IMR-90 (cell line): Measurements from ENCODE around the gene KLF16. TPM values are rescaled to one million over a fixed set of nuclear protein-coding genes. Genes with fewer than 3 reads are reported as not detected.

Experiments
- ATAC-seq: fragments of 200-7000 bp; cut with Tn5 transposase; 2 replicates; pipeline ENCODE4 v1.9.1; 2020; ENCODE audit warnings: low read depth, mild to moderate bottlenecking, moderate library complexity
- BruUV-seq: library from RNA; stranded (reverse); fragments of 400-500 nt; replicated peaks from 2 replicates; lab custom pipeline; 2021; lab: Mats Ljungman, UMichigan
- CTCF ChIA-PET: fragments of 300-600 bp; formaldehyde crosslinking; extraction: SDS; loops from one replicate; lab custom pipeline; 2021; ENCODE audit warnings: antibody characterized with exemption; lab: Yijun Ruan, JAX
- POLR2A ChIA-PET: fragments of 300-600 bp; sonication (Branson Sonifier 250); formaldehyde crosslinking; loops from one replicate; lab custom pipeline; 2022; ENCODE audit warnings: antibody characterized with exemption; ENCODE audit not compliant: unreplicated experiment; lab: Charles Lee
- DNase-seq: peaks from one replicate; pipeline ENCODE4 v3.0.0; 2013
- H2AFZ ChIP-seq: replicated peaks from 2 replicates; pipeline ENCODE3; 2013; ENCODE audit warnings: low read length, mild to moderate bottlenecking; ENCODE audit not compliant: poor library complexity
- H2AK5ac ChIP-seq: 2 replicates; pipeline ENCODE4 v1.6.1; 2013; ENCODE audit warnings: low read depth, low read length, inconsistent platforms
- H2AK9ac ChIP-seq: replicated peaks from 2 replicates; pipeline ENCODE3; 2013; ENCODE audit warnings: mild to moderate bottlenecking, low read depth, low read length, moderate library complexity; ENCODE audit not compliant: poor library complexity
- H2BK120ac ChIP-seq: 2 replicates; pipeline ENCODE4 v1.6.1; 2013; ENCODE audit warnings: low read depth, low read length, inconsistent platforms
- H2BK15ac ChIP-seq: 3 replicates; pipeline ENCODE4 v1.6.1; 2013; ENCODE audit warnings: low read depth, low read length, inconsistent platforms
- H2BK20ac ChIP-seq: 2 replicates; pipeline ENCODE4 v1.6.1; 2013; ENCODE audit warnings: low read depth, mild to moderate bottlenecking, inconsistent platforms, low read length, moderate library complexity
- H2BK5ac ChIP-seq: 2 replicates; pipeline ENCODE4 v1.6.1; 2013; ENCODE audit warnings: mild to moderate bottlenecking, low read depth, low read length, inconsistent platforms; ENCODE audit not compliant: poor library complexity, severe bottlenecking
- H3K14ac ChIP-seq: replicated peaks from 2 replicates; pipeline ENCODE4 v1.6.1; 2013; ENCODE audit warnings: low read depth, low read length, inconsistent platforms
- H3K18ac ChIP-seq: 2 replicates; pipeline ENCODE4 v1.6.1; 2013; ENCODE audit warnings: low read depth, low read length, control low read depth
- H3K23ac ChIP-seq: 2 replicates; pipeline ENCODE4 v1.6.1; 2013; ENCODE audit warnings: low read depth, low read length, inconsistent platforms
- H3K27ac ChIP-seq: 2 replicates; pipeline ENCODE4 v1.5.1; 2013; ENCODE audit warnings: mild to moderate bottlenecking, control low read depth, low read length; ENCODE audit not compliant: insufficient read depth
- H3K27me3 ChIP-seq: 2 replicates; pipeline ENCODE4 v1.6.1; 2013; ENCODE audit warnings: low read length; ENCODE audit not compliant: control insufficient read depth, insufficient read depth
- H3K36me3 ChIP-seq: 2 replicates; pipeline ENCODE4 v1.6.1; 2013; ENCODE audit warnings: low read length, mixed read lengths; ENCODE audit not compliant: control insufficient read depth, insufficient read depth
- H3K4ac ChIP-seq: 2 replicates; pipeline ENCODE4 v1.6.1; 2013; ENCODE audit warnings: low read depth, low read length, inconsistent platforms
- H3K4me1 ChIP-seq: 2 replicates; pipeline ENCODE4 v1.6.1; 2013; ENCODE audit warnings: low read length, mixed read lengths; ENCODE audit not compliant: control insufficient read depth, insufficient read depth
- H3K4me2 ChIP-seq: 2 replicates; pipeline ENCODE4 v1.6.1; 2013; ENCODE audit warnings: low read depth, mild to moderate bottlenecking, control low read depth, low read length, moderate library complexity
- H3K4me3 ChIP-seq: 2 replicates; pipeline ENCODE4 v1.5.1; 2013; ENCODE audit warnings: low read depth, mild to moderate bottlenecking, control low read depth, low read length, moderate library complexity; ENCODE audit not compliant: insufficient read depth
- H3K56ac ChIP-seq: 2 replicates; pipeline ENCODE4 v1.6.1; 2013; ENCODE audit warnings: low read length, inconsistent platforms; ENCODE audit not compliant: insufficient read depth; ENCODE audit errors: extremely low read depth
- H3K79me1 ChIP-seq, 2 experiments: 2 replicates each; pipeline ENCODE4 v1.6.1; 2013; ENCODE audit warnings: low read length in 2 of 2, inconsistent platforms in 1 of 2, low read depth in 1 of 2
- H3K9ac ChIP-seq: 2 replicates; pipeline ENCODE4 v1.6.1; 2013; ENCODE audit warnings: low read depth, low read length, control low read depth
- H3K9me1 ChIP-seq: 2 replicates; pipeline ENCODE4 v1.6.1; 2013; ENCODE audit warnings: low read length, inconsistent platforms; ENCODE audit not compliant: insufficient read depth
- H3K9me3 ChIP-seq: 2 replicates; pipeline ENCODE4 v1.6.1; 2013; ENCODE audit warnings: low read length; ENCODE audit not compliant: control insufficient read depth, insufficient read depth
- H4K20me1 ChIP-seq: 2 replicates; pipeline ENCODE4 v1.6.1; 2013; ENCODE audit warnings: low read length, inconsistent platforms; ENCODE audit not compliant: insufficient read depth
- H4K5ac ChIP-seq: 2 replicates; pipeline ENCODE4 v1.6.1; 2013; ENCODE audit warnings: mild to moderate bottlenecking, low read depth, low read length, control low read depth
- H4K8ac ChIP-seq, 2 experiments: 2 replicates each; pipeline ENCODE4 v1.6.1; 2013; ENCODE audit warnings: low read depth in 2 of 2, low read length in 2 of 2, control low read depth in 1 of 2, inconsistent platforms in 1 of 2
- H4K91ac ChIP-seq: 2 replicates; pipeline ENCODE4 v1.6.1; 2013; ENCODE audit warnings: low read depth, low read length, inconsistent platforms; ENCODE audit not compliant: insufficient read depth
- BHLHE40 ChIP-seq: fragments of 150-350 bp; IDR thresholded peaks from 2 replicates; pipeline ENCODE4 v1.6.1; 2016; ENCODE audit warnings: mild to moderate bottlenecking, low read depth, low read length
- CEBPB ChIP-seq: IDR thresholded peaks from 2 replicates; pipeline ENCODE4 v1.6.1; 2012; ENCODE audit warnings: low read depth, low read length, improper control_type of control experiment
- CHD1 ChIP-seq: IDR thresholded peaks from 2 replicates; pipeline ENCODE4 v1.6.1; 2012; ENCODE audit warnings: low read depth, low read length, improper control_type of control experiment
- FOS ChIP-seq: fragments of 150-350 bp; IDR thresholded peaks from 2 replicates; pipeline ENCODE4 v1.6.1; 2016; ENCODE audit warnings: low read depth, low read length
- MAFK ChIP-seq: IDR thresholded peaks from 2 replicates; pipeline ENCODE4 v1.6.1; 2012; ENCODE audit warnings: low read depth, low read length, improper control_type of control experiment
- MAZ ChIP-seq: IDR thresholded peaks from 2 replicates; pipeline ENCODE4 v1.6.1; 2012; ENCODE audit warnings: low read depth, mild to moderate bottlenecking, low read length, improper control_type of control experiment, moderate library complexity, borderline replicate concordance
- MXI1 ChIP-seq: IDR thresholded peaks from 2 replicates; pipeline ENCODE4 v1.6.1; 2012; ENCODE audit warnings: low read depth, mild to moderate bottlenecking, low read length, moderate library complexity, borderline replicate concordance
- NFE2L2 ChIP-seq: fragments of 150-350 bp; IDR thresholded peaks from 2 replicates; pipeline ENCODE4 v1.6.1; 2016; ENCODE audit warnings: low read depth, mild to moderate bottlenecking, low read length
- POLR2A ChIP-seq: IDR thresholded peaks from 2 replicates; pipeline ENCODE4 v1.6.1; 2012; ENCODE audit warnings: mild to moderate bottlenecking, low read depth, low read length
- RAD21 ChIP-seq: IDR thresholded peaks from 2 replicates; pipeline ENCODE4 v1.6.1; 2012; ENCODE audit warnings: low read length, improper control_type of control experiment
- RCOR1 ChIP-seq: IDR thresholded peaks from 2 replicates; pipeline ENCODE4 v1.6.1; 2012; ENCODE audit warnings: mild to moderate bottlenecking, low read length, improper control_type of control experiment; ENCODE audit not compliant: insufficient replicate concordance
- RFX5 ChIP-seq: IDR thresholded peaks from 2 replicates; pipeline ENCODE4 v1.8.0; 2012; ENCODE audit warnings: low read depth, mild to moderate bottlenecking, low read length, moderate library complexity
- SMC3 ChIP-seq: fragments of 150-350 bp; IDR thresholded peaks from 2 replicates; pipeline ENCODE4 v1.6.1; 2016; ENCODE audit warnings: low read depth, mild to moderate bottlenecking, antibody characterized with exemption, low read length, moderate library complexity
- WGBS, 2 experiments: methylation state at CpG; one replicate each; pipeline versions ENCODE4 v1.1.5 to v1.1.7; 2013; ENCODE audit warnings: missing lambda C conversion rate in 2 of 2; ENCODE audit not compliant: insufficient read length in 1 of 2; ENCODE audit errors: extremely low coverage in 2 of 2; 5-methylcytosine and 5-hydroxymethylcytosine counted together
- dilution Hi-C: fragments of 300-500 bp; cut with HindIII; formaldehyde crosslinking; loops from one replicate; pipeline ENCODE4 v1.14.3; 2018; ENCODE audit warnings: low sequenced_read_pairs; ENCODE audit not compliant: unreplicated experiment
- in situ Hi-C: fragments of 300-500 bp; cut with MboI; formaldehyde crosslinking; loops from 3 replicates; pipeline ENCODE4 v1.14.3; 2019; ENCODE audit warnings: low sequenced_read_pairs, inconsistent platforms, mixed read lengths
- intact Hi-C: fragments of 100-400 bp; cut with micrococcal nuclease; formaldehyde crosslinking; loops from 2 replicates; pipeline ENCODE4 v1.10.0; 2022
- polyA plus RNA-seq, 3 experiments: library from polyadenylated mRNA; depleted of rRNA; stranded (reverse); fragments of >200 nt; gene quantifications; 2 replicates each; pipeline ENCODE4 v1.2.3, GENCODE V29; 2012; ENCODE audit warnings: low replicate concordance in 1 of 3
- total RNA-seq: library from RNA; depleted of rRNA; stranded (reverse); fragments of >200 nt; gene quantifications from 2 replicates; pipeline ENCODE4 v1.2.3, GENCODE V29; 2012
- TF ChIP-seq, protein P1 (sequence below): fragments of 150-350 bp; IDR thresholded peaks from 2 replicates; pipeline ENCODE4 v1.6.1; 2016; ENCODE audit warnings: low read depth, mild to moderate bottlenecking, low read length, moderate library complexity, borderline replicate concordance
- TF ChIP-seq, protein P2 (sequence below): fragments of 150-350 bp; IDR thresholded peaks from 2 replicates; pipeline ENCODE4 v1.6.1; 2017; ENCODE audit warnings: mild to moderate bottlenecking, antibody characterized with exemption, low read length, low read depth
- TF ChIP-seq, protein P3 (sequence below): conservative IDR thresholded peaks from 2 replicates; pipeline ENCODE4 v1.5.1; 2012; ENCODE audit warnings: mild to moderate bottlenecking, low read depth, low read length, improper control_type of control experiment

KLF16 gene
- total and polyA plus RNA-seq, 2 of the 4 experiments (the other 2 are of a cell fraction) = 0.90 to 13.1 TPM

- no TSS peak for BruUV-seq
- CTCF ChIA-PET = no interaction called here
- in situ Hi-C loops = no loop called here
Measured at GRCh38 chr19:1862068-1862423, 1.3 kb downstream of the KLF16 start.

More at GRCh38 chr19:1862068-1862423, 1.3 kb downstream of the KLF16 start:
- POLR2A ChIA-PET = no interaction called here
- Histone ChIP-seq H3K56ac (no peak overlapping the region; the same call in 1 of the 2 replicates), H3K9me3 (no peaks in the 10 kb centered on the region), H3K23ac (peak overlapping the region; percentile 50; the same call in 1 of the 2 replicates), H3K14ac (peak overlapping the region; percentile 0; the same call in 1 of the 2 replicates), H4K5ac (no peak overlapping the region), H2AK9ac (peak overlapping the region; percentile 94), H3K27me3 (no peaks in the 10 kb centered on the region), H2AK5ac (peak overlapping the region; percentile 54; the same call in 1 of the 2 replicates), H3K4me1 (peaks cover 34% of the 10 kb centered on the region), H2AFZ (peak overlapping the region; percentile 77), H4K91ac (0 out of 2 replicates have a peak overlapping the region, but pooled peaks have one; percentile 21), H4K20me1 (peaks cover 59% of the 10 kb centered on the region), H3K27ac (peak overlapping the region; percentile 68), H3K36me3 (no peaks in the 10 kb centered on the region), H3K79me1 (peaks cover 4 to 62% of the 10 kb centered on the region in 2 experiments; a peak in 3 of 4 replicates), H3K9ac (peak overlapping the region; percentile 84), H3K18ac (no peak overlapping the region), H3K9me1 (no peaks in the 10 kb centered on the region; the same call in 1 of the 2 replicates), H2BK120ac (no peak overlapping the region), H4K8ac (0 out of 4 replicates have a peak overlapping the region, but pooled peaks of 1 of the 2 experiments have one; percentile 53), H3K4me2 (peak overlapping the region; percentile 77), H2BK15ac (no peak overlapping the region), H3K4me3 (peak overlapping the region; percentile 98), H3K4ac (peak overlapping the region; percentile 9), H2BK20ac (no peak overlapping the region), H2BK5ac (no peak overlapping the region)
- intact Hi-C loops (no loop called here), dilution Hi-C loops (no loop called here)
- 0% methylated on average over 4 of the region's 21 CpGs; no CpG with 5 or more reads in 1 of the 2 experiments for WGBS, 2 experiments
- DNase-seq (no peak), ATAC-seq (no peak)
- TF ChIP-seq RFX5 (no peak), MAFK (no peak), SMC3 (no peak), MAZ (no peak), POLR2A (no peak), MXI1 (no peak), BHLHE40 (no peak), NFE2L2 (no peak), RCOR1 (no peak), CHD1 (no peak), FOS (no peak), RAD21 (no peak), CEBPB (no peak)
- TF ChIP-seq, protein P1, sequence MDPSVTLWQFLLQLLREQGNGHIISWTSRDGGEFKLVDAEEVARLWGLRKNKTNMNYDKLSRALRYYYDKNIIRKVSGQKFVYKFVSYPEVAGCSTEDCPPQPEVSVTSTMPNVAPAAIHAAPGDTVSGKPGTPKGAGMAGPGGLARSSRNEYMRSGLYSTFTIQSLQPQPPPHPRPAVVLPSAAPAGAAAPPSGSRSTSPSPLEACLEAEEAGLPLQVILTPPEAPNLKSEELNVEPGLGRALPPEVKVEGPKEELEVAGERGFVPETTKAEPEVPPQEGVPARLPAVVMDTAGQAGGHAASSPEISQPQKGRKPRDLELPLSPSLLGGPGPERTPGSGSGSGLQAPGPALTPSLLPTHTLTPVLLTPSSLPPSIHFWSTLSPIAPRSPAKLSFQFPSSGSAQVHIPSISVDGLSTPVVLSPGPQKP = no peak
- TF ChIP-seq, protein P2, sequence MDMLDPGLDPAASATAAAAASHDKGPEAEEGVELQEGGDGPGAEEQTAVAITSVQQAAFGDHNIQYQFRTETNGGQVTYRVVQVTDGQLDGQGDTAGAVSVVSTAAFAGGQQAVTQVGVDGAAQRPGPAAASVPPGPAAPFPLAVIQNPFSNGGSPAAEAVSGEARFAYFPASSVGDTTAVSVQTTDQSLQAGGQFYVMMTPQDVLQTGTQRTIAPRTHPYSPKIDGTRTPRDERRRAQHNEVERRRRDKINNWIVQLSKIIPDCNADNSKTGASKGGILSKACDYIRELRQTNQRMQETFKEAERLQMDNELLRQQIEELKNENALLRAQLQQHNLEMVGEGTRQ = no peak
- TF ChIP-seq, protein P3, sequence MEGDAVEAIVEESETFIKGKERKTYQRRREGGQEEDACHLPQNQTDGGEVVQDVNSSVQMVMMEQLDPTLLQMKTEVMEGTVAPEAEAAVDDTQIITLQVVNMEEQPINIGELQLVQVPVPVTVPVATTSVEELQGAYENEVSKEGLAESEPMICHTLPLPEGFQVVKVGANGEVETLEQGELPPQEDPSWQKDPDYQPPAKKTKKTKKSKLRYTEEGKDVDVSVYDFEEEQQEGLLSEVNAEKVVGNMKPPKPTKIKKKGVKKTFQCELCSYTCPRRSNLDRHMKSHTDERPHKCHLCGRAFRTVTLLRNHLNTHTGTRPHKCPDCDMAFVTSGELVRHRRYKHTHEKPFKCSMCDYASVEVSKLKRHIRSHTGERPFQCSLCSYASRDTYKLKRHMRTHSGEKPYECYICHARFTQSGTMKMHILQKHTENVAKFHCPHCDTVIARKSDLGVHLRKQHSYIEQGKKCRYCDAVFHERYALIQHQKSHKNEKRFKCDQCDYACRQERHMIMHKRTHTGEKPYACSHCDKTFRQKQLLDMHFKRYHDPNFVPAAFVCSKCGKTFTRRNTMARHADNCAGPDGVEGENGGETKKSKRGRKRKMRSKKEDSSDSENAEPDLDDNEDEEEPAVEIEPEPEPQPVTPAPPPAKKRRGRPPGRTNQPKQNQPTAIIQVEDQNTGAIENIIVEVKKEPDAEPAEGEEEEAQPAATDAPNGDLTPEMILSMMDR = no peak
